ENCODE data around the gene CAMTA1.

The CAMTA1 gene

DNA sequence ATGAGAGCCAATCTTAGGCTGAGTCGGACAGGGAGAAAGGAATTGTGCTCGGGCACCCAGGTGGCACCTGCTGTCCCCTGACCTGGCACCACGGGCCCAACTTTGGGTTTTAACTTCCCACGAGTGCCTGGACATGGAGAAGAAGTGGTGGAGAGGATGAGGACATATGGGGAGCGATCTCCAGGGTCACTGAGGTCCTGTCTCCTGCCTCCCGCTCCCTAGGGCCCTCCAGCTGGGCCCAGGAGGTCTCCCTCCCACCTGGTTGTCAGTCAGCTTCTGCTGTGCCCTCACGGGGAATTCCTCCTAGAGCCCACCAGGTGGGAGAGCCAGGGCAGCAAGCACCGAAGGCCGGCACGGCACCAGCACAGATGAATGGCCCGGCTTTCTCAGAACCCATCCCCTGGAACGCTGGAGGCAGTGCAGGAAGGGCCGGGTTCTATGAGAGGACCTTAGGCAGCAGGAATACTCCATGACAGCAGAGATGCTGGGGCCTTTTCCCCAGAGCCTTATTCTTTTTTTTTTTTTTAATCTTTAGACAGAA is 435.5 kb downstream of the CAMTA1 start:
- TF ChIP-seq CSRNP3 (CRISPR knock-in tag; IDR thresholded peaks at IDR 0.05) (no peak), ZNF565 (CRISPR knock-in tag; conservative IDR thresholded peaks at IDR 0.05; ENCODE audit: low read depth) (no peak), ISL1 (CRISPR knock-in tag; IDR thresholded peaks at IDR 0.05) (no peak), SNAI2 (CRISPR knock-in tag; IDR thresholded peaks at IDR 0.05) (no peak), ZFP3 (CRISPR knock-in tag; IDR thresholded peaks at IDR 0.05) (no peak), BACH2 (CRISPR knock-in tag; IDR thresholded peaks at IDR 0.05; ENCODE audit: borderline replicate concordance) (no peak), PPARA (CRISPR knock-in tag; IDR thresholded peaks at IDR 0.05; ENCODE audit: borderline replicate concordance) (no peak)
- TF ChIP-seq, protein P1, sequence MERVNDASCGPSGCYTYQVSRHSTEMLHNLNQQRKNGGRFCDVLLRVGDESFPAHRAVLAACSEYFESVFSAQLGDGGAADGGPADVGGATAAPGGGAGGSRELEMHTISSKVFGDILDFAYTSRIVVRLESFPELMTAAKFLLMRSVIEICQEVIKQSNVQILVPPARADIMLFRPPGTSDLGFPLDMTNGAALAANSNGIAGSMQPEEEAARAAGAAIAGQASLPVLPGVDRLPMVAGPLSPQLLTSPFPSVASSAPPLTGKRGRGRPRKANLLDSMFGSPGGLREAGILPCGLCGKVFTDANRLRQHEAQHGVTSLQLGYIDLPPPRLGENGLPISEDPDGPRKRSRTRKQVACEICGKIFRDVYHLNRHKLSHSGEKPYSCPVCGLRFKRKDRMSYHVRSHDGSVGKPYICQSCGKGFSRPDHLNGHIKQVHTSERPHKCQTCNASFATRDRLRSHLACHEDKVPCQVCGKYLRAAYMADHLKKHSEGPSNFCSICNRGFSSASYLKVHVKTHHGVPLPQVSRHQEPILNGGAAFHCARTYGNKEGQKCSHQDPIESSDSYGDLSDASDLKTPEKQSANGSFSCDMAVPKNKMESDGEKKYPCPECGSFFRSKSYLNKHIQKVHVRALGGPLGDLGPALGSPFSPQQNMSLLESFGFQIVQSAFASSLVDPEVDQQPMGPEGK (CRISPR knock-in tag; IDR thresholded peaks at IDR 0.05; ENCODE audit: borderline replicate concordance) = no peak
- ATAC-seq = no peak

- no peak for ATAC-seq
- no peak for TF ChIP-seq TCF4 (CRISPR knock-in tag; IDR thresholded peaks at IDR 0.05; ENCODE audit: borderline replicate concordance)
- no peak for TF ChIP-seq GLIS3 (CRISPR knock-in tag; IDR thresholded peaks at IDR 0.05)
- TF ChIP-seq ZNF8 (CRISPR knock-in tag; IDR thresholded peaks at IDR 0.05) = no peak
- no peak for TF ChIP-seq ZFP30 (CRISPR knock-in tag; IDR thresholded peaks at IDR 0.05)
- TF ChIP-seq ARNTL (CRISPR knock-in tag; IDR thresholded peaks at IDR 0.05; ENCODE audit: borderline replicate concordance, low read depth) = no peak
- TF ChIP-seq RARB (CRISPR knock-in tag; IDR thresholded peaks at IDR 0.05) = no peak
- TF ChIP-seq CREB5 (CRISPR knock-in tag; IDR thresholded peaks at IDR 0.05; ENCODE audit: low read depth) = no peak
- no peak for TF ChIP-seq ISL1 (CRISPR knock-in tag; IDR thresholded peaks at IDR 0.05)
- TF ChIP-seq, protein P1 (CRISPR knock-in tag; IDR thresholded peaks at IDR 0.05; ENCODE audit: borderline replicate concordance) = no peak
- TF ChIP-seq ZFP3 (CRISPR knock-in tag; IDR thresholded peaks at IDR 0.05) = no peak
- no peak for TF ChIP-seq BACH2 (CRISPR knock-in tag; IDR thresholded peaks at IDR 0.05; ENCODE audit: borderline replicate concordance)
Measured at GRCh38 chr1:7221826-7222694, 436.8 kb downstream of the CAMTA1 start.

DNA sequence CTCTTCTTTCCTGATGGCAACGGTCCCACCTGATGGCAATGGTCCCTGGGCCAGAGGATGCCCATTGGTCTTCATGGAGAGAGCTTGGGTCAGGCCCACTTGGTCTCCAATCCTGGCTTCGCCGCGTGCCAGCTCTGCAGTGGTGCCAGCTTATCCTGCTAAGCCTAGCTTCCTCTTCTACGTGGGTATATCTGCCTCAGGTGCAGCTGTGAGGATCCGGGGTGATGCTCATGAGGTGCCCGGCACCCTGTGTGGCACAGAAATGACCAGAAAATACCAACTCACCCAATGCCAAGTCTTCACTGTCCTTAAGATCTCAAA is 437.4 kb downstream of the CAMTA1 start:
- TF ChIP-seq ZFP3 (CRISPR knock-in tag; IDR thresholded peaks at IDR 0.05) (no peak), ESRRG (CRISPR knock-in tag; IDR thresholded peaks at IDR 0.05) (no peak), ZFP30 (CRISPR knock-in tag; IDR thresholded peaks at IDR 0.05) (no peak), RARB (CRISPR knock-in tag; IDR thresholded peaks at IDR 0.05) (no peak), GLIS3 (CRISPR knock-in tag; IDR thresholded peaks at IDR 0.05) (no peak), CSDC2 (CRISPR knock-in tag; IDR thresholded peaks at IDR 0.05) (no peak), TCF4 (CRISPR knock-in tag; IDR thresholded peaks at IDR 0.05; ENCODE audit: borderline replicate concordance) (no peak), ARNTL (CRISPR knock-in tag; IDR thresholded peaks at IDR 0.05; ENCODE audit: borderline replicate concordance, low read depth) (no peak), CSRNP3 (CRISPR knock-in tag; IDR thresholded peaks at IDR 0.05) (no peak), ZC3H10 (CRISPR knock-in tag; IDR thresholded peaks at IDR 0.05) (no peak), ZNF565 (CRISPR knock-in tag; conservative IDR thresholded peaks at IDR 0.05; ENCODE audit: low read depth) (no peak), PPARA (CRISPR knock-in tag; IDR thresholded peaks at IDR 0.05; ENCODE audit: borderline replicate concordance) (no peak), TSHZ2 (CRISPR knock-in tag; IDR thresholded peaks at IDR 0.05) (no peak), ISL1 (CRISPR knock-in tag; IDR thresholded peaks at IDR 0.05) (no peak), CREB5 (CRISPR knock-in tag; IDR thresholded peaks at IDR 0.05; ENCODE audit: low read depth) (no peak), ZNF70 (CRISPR knock-in tag; IDR thresholded peaks at IDR 0.05) (no peak)
- TF ChIP-seq, protein P1 (CRISPR knock-in tag; IDR thresholded peaks at IDR 0.05; ENCODE audit: borderline replicate concordance) = no peak
- no peak for ATAC-seq
